CD4-positive, alpha-beta T cell treated with Interferon gamma for 1 hour (primary cell): ENCODE measurements around the gene INAFM1.
"Not testable (repeated sequence)": the region's sequence is repeated elsewhere in the genome, so short reads cannot be mapped to it uniquely, and the experiment has no call there.

Experiments
- DNase-seq: peaks from one replicate; pipeline ENCODE4 v3.0.0-alpha.2; 2020

The INAFM1 gene

DNA sequence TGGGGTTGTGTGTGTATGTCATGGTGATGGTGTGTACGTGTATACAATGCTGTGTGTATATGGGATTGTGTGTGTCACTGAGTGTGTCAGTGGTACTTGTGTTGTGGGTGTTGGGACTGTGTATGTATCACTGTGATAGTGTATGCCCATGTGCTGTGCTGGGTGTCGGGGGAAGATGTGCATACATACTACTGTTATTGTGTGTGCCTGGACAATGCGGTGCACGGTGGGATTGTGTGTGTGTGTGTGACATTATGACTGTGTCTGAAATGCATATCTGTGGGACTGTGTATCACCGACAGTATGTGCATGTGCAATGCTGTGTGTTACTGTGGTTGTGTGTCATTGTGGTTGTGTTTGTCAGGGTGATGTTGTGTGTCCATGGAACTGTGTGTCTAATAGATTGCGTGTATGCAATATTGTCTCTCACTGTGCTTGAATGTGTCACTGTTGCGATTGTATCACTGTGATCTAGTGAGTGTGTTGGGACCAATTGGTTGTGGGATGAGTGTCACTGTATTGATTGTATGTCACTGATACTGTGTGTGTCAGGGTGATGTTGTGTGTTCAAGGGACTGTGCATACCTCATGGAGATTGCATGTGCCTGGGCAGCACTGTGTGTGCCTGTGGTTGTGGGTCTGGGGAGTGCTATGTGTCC is 32.6 kb upstream of the INAFM1 start:
- no peak for DNase-seq

DNA sequence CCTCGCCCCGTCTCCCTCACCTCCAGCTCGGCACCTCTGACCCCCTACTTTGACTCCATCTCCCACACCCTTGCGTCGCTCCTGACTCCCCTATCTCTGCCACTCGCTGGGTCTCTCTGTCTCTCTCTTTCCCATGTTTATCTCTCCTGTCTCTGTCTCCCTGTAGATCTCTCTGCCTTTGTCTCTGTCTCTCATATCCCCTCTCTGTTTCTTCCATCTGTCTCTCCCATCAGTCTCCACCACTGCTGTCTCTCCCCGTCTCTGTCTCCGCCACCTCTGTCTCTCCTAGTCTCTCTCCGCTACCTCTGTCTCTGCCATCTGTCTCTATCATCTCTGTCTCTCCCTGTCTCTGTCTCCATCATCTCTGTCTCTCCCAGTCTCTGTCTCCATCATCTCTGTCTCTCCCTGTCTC is 31.3 kb upstream of the INAFM1 start:
- no peak for DNase-seq

DNA sequence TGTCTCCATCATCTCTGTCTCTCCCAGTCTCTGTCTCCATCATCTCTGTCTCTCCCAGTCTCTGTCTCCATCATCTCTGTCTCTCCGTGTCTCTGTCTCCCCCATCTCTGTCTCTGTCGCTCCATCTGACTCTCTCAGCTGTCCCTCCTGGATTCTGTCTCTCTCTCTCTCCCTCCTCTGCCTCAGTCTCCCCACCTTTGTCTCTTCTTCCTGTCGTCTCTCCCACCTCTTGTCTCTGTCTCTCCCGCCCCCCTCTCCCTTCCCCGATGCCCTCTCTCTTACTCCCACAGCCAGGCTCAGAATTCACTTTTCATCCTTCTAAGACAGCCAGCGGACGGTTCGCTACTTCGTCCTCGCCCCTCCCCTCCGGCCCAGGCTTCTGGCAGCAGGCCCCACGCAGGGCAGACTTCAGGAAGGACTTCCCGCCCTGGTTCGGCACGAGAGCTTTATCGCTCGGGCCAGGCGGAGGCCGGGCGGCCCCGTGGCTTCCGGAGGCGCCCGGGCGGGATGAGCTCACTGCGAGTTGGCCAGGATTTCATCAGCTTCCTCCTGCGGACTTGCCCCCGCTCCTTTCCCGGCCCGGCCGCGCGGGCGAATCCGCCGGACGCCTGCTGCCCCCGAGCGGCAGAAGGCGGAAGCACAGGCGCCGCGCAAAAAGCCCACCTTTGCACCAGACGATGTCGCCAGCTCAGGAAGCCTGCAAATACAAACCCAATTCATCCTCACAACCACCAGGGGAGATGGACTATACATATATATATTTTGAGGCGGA is 30.7 kb upstream of the INAFM1 start:
- peak; percentile 91 for DNase-seq

DNA sequence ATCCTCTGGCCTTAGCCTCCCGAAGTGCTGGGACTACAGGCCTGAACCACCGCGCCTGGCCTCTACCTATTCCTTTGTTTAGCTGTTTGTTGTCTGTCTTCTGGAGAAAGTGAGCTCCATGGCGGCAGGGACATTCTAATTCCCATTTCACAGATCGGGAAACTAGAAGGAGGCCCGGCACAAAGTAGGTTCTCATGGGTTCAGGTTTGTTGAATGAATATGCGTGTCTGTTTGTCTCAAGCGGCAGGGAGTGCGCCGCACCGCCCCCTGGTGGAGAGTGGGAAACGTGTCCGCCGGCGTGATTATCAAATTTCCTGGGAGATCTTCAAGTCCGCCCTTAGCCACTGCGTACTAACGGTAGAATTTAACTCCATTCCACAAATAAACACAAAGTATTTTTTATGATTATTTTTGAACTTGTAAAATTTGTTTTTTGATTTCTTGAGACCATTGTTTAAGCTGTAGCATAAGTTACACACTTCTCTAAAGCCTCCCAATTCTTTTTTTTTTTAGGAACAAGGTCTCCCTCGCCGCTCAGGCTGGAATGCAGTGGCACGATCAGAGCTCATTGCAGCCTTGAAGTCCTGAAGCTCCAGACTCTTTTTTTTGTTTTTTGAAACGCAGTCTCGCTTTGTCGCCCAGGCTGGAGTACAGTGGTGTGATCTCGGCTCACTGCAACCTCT is 27.2 kb upstream of the INAFM1 start:
- peak; percentile 71 for DNase-seq

DNA sequence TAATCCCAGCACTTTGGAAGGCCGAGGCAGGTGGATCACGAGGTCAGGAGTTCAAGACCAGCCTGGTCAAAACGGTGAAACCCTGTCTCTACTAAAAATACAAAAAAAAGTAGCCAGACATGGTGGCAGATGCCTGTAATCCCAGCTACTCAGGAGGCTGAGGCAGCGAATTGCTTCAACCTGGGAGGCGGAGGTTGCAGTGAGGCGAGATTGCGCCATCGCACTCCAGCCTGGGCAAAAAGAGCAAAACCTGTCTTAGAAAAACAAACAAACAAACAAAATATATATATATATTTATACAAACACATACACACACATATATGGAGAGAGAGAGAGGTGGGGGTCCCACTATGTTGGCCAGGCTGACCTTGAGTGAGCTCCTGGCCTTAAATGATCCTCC is 21.7 kb upstream of the INAFM1 start:
- DNase-seq: not testable (repeated sequence)

DNA sequence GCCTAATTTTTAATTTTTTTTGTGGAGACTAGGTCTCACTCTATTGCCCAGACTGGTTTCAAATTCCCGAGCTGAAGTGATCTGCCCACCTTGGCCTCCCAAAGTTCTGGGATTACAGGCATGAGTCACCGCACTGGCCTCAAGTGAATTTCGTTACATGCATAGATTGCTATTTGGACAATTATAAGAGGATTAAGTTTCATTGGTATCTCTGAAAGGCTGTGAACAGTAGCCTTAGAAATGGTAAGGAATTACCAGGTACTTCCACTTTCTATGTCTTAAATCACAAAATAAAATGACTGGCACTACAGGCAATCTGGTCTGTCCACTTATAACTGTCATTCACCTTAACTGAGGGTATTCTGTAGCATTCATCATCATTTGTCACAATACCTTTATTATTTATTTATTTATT is 21.2 kb upstream of the INAFM1 start:
- DNase-seq: no peak

DNA sequence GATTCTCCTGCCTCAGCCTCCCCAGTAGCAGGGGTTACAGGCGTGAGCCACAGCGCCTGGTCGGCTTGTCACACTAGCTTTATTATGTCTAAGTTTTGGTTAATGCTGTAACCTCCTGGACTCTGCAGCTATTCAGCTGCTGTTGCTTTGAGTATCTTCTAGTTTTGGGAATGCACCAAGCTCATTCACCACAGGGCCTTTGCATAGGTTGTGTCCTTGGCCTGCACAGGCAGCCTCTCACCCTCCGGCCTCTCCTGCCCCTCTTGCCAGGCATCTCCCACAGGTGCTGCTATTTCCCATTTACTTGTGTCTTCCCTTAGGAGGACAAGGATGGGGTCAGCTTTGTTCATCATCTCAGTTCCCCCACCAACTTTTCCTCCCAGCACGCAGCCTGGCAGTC is 20.7 kb upstream of the INAFM1 start:
- DNase-seq: no peak

DNA sequence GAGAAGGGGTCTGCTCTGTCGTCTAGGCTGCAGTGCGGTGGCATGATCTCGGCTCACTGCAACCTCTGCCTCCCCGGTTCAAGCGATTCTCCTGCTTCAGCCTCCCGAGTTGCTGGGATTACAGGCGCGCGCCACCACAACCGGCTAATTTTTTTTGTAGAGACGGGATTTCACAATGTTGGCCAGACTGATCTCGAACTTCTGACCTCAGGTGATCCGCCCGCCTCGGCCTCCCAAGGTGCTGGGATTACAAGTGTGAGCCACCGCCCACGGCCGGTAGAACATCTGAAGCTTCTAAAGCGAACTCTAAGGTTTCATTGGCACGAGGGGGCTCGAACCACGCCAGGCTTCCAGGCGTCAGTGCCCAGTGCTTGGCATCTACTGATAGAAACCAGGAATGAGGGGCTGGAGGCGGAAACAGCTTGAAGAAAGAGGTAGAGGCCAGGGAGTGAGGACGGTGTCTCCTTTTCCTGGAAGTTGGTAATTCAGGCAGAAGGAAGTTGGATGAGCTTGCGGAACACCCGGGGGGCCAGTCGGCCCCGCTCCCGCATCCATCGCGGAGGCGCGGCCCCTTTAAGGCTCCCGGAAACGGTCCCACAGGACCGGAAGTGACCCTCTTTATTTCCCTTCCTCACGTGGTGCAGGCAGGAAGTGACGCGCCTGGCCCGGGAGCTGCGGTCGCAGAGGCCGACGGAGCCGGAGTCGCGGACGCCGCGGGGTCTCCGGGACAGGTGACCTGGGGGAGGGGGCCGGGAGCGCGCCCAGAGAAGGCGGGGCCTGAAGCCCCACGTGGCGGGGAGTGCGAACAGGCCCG is 18.6 kb upstream of the INAFM1 start, which contains the start of gene CCDC9:
Gene CCDC9 (plus strand): TSS at position 647 of the 814 bp plus-strand sequence. CDS start 1,876 bp downstream, outside the sequence.
- DNase-seq: peak; percentile 96

DNA sequence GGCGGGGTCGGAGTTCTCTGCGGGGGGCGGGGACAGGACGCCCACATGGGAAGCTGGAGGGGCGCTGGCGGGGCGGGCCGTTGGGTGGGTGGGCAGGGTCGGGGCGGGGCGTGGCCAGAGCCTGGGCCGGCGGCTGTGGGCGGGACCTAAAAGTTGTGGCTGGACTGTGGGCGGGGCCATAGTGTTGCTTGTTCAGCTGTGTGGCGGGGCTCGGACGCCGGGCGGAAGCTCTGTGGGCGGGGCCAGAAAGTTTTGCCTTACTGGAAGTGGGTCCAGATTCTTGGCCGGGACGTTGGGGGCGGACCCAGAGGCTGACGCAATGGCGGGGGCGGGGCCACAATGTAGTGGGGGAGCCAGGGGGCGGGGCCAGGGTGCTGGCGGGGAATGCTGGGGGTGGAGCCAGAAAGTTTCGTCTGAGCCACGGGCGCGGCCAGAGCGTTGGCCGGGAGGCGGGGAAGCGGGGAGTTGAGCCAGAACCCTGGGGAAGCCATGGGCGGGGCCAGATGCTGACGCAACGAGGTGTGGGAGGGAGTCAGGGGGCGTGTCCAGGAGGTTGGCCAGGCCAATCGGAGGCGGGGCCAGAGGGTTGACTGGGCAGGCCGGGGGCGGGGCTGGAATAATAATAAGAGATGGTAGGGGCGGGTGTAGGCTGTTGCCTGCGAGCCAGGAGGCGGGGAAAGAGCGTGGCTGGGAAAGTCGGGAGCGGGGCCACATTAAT is 17.8 kb upstream of the INAFM1 start:
- peak; percentile 99 for DNase-seq

DNA sequence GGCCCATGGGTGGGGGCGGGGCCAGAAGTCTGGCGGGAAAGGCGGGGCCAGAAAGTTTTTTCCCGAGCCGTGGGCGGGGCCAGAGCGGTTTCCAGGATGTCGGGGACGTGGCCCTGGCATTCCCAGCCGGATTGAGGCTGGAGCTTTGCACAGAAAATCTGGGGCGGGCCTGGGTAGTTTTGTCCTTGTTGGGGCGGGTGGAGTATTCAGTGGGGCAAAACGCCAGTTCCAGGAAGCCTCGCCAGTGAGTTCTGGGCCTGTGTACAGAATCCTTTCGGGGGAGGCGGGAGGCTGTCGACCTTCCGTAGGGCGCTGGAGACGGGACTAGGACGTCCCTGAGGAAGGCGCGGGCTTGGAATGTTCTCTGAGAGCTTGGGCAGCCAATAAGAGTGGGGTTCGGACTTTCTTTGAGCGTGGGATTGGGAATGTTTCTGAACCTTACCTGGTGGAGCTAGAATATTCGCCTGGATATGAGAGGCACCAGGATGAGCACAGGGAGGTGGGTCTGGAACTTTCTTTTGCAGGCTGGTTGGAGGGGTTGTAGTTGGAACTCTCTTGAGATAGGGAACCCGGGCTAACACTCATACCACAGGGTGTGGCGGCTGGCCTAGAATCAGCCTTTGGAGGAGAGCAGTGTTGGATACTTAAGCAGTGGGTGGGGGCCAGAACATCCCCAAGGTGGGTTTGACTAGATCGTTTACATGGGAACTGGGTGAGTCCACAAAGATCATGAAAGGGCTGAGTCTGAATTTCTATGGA is 17.1 kb upstream of the INAFM1 start:
- DNase-seq: no peak

DNA sequence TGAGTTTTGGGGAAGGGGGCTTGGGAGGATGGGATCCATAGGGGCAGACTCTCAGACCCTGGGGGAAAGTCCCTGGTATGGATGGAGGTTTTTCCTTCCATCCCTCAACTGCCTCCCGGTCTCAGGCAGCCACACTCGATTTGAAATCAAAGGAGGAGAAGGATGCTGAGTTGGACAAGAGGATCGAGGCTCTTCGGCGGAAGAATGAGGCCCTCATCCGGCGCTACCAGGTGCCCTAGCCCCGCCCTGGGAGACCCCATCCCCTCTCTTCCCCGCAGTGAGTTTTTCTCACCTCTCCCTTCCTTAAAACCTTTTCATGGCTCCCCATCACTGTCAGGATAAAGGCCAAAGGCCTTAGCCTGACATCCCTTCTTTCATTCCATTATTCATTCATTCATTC is 16.3 kb upstream of the INAFM1 start:
- DNase-seq: no peak

DNA sequence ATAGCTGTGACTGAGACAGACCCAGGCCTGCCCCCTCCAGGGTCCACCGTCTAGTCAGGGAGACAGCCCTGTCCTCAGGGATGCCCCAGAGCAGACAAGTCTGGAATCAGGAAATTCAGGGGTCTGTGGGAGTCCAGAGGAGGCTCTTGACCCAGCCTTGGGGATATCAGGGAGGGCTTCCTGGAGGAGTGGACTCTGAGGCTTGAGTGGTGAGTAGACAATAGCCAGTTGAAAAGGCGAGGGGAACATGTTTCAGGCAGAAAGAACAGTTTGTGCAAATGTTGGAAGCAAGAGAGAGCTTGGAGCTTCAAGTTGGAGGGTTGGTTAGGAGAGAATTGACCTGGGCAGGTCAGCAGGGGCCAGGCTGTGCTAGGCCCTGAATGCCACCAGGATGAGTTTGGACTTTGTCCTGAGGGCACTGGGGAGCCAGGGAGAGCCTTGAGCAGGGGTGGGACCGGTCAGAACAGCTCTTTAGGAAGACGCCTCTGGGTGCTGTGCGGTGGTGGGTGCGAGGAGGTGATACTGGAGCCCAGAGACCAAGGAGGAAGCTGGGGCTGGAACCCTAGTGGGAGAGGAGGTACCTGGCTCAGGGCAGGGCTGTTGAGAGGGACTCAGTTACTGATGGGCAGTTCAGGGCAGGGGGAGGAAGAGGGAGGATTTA is 15.7 kb upstream of the INAFM1 start:
- no peak for DNase-seq

DNA sequence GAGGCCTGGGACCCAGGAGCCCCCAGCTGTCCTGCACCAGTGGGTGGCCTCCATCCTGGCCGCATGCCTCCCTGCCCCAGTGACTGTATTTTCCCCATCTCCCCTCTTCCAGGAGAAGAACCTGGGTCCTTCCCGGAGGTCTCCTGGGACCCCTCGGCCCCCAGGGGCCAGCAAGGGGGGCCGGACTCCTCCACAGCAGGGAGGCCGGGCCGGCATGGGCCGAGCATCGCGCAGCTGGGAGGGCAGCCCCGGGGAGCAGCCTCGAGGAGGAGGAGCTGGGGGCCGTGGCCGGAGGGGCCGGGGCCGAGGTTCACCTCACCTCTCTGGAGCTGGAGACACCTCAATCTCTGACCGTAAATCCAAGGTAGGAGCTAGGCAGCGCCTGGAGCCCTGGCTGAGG is 14.2 kb upstream of the INAFM1 start:
- DNase-seq: no peak

DNA sequence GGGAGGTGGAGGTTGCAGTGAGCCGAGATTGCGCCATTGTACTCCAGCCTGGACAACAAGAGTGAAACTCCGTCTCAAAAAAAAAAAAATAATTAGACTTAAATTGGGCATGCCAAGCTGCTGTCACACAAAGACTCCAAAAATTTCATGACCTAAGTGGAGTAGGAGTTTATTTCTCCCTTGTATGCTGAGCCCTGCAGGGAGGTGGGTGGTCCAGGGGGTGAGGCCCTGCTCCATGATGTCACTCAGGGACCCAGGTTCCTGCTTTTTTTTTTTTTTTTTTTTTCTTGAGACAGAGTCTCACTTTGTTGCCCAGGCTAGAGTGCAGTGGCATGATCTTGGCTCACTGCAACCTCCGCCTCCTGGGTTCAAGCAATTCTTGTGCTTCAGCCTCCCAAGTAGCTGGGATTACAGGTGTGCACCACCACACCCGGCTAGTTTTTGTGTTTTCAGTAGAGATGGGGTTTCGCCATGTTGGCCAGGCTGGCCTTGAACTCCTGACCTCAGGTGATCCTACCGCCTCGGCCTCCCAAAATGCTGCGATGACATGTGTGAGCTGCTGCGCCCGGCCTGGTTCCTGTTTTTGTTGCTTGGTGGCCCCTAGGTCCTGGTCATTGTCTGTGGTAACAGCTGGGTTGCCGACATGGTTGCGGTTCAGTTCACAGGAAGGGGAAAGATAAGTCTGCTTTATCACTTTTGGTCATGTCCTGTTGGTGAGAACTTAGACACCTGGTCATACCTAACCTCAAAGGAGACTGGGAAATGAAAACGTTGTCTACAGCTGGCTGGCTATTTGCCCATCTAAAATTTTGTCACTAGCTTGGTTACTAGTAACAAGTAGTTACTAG is 12.5 kb upstream of the INAFM1 start:
- DNase-seq: peak; percentile 61

DNA sequence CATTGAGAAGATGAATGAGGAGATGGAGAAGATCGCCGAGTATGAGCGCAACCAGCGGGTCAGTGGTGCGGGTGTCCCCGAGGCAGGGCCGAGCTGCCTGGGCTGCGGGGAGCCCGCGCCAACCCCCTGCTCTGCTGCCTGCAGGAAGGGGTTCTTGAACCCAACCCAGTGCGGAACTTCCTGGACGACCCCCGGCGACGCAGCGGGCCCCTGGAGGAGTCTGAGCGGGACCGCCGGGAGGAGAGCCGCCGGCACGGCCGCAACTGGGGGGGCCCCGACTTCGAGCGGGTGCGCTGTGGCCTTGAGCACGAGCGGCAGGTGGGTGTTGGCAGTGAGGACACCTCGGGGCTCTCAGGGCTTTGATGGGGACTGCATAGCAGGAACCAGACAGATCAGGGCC is 10.1 kb upstream of the INAFM1 start:
- DNase-seq: no peak

DNA sequence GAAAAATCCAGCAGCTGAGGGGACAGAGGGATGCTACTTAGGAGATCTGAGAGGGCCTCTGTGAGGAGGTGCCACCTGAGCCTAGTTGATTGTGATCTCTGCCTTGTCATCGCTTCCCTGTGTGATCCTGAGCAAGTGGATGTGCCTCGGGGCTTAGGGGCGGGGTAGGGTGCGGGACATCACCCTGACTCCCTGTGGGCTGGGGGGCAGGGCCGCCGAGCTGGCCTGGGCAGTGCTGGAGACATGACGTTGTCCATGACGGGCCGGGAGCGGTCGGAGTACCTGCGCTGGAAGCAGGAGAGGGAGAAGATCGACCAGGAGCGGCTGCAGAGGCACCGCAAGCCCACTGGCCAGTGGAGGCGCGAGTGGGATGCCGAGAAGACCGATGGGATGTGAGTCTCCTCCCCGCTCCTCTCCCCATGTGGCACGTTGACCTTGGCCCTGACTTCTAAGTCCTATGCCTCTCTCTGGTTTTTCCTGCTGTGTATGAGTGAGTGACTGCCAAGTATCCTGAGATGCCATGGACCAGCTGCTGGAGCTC is 8.2 kb upstream of the INAFM1 start:
- DNase-seq: no peak

DNA sequence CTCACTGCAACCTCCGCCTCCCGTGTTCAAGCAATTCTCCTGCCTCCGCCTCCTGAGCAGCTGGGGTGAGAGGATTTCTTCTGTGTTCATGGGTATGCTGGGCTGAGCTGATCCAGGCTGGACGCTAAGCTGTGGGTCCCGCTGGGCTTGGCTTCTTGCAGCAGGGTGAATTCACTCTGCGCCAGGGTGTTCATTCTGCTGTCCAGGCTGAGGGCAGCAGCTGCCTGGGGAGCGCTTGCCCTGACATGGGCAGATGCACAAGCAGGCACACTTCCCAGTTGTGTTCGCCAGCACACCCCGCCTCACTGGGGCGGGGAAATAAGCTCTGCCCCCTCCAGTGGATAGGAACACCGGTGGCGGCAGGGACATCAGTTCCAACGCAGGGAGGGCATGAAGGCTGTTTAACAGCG is 7.3 kb upstream of the INAFM1 start:
- DNase-seq: no peak

DNA sequence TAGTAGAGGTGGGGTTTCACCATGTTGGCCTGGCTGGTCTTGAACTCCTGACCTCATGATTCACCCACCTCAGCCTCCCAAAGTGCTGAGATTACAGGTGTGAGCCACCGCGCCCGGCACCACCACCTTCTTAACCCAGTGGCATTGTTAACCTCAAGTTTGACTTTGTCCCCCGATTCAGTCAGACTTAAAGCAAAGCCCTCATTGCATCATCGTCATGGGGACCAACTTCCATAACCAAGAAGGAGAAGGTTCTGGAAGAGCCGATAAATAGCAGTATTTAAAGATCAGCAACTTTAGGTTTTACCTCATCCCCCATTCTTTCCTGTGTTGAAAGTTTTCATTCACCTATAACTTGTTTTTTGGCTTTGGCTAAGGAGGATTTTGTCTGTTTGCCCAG is 6.7 kb upstream of the INAFM1 start:
- DNase-seq: no peak

DNA sequence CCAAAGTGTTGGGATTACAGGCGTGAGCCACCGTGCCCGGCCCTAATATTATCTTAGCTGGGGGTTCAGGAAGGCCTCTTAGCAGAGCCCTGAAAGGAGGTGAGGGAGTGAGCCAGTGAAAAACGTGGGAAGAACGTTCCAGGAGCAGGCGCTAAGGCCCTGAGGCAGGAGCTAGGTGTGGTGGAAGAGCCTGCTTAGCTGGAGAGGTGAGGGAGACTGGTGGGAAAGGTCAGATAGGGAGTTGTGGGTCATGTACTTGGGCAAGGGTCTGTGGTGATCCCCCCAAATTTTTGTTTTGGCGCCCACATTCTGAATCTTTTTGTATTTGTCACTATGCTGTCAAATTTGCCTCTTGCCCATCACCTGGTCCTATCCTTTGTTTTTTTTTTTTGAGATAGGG is 5.1 kb upstream of the INAFM1 start:
- DNase-seq: no peak

DNA sequence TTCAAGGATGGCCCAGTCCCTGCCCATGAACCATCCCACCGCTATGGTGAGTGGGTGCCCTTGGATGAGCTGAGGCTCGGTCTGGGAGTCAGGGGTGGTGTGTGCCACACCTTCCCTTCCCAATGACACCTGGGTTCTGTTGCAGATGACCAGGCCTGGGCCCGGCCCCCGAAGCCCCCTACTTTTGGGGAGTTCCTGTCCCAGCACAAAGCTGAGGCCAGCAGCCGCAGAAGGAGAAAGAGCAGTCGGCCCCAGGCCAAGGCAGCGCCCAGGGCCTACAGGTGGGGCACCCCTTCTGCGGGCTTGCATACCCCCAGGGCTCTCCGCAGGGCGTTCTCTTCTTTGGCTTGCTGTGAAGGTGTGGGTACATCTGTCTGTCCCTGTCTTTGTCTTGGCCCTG is 4.3 kb upstream of the INAFM1 start:
- DNase-seq: no peak
